Measurements from ENCODE around the gene PROX1. TPM values are rescaled to one million over a fixed set of nuclear protein-coding genes. Genes with fewer than 3 reads are reported as not detected.

Gene PROX1
- total and polyA plus RNA-seq, 2 of the 8 experiments (the other 6 are each of a cell fraction or from before 2014, with no cell fraction given) = 0.30 to 2.0 TPM

DNA sequence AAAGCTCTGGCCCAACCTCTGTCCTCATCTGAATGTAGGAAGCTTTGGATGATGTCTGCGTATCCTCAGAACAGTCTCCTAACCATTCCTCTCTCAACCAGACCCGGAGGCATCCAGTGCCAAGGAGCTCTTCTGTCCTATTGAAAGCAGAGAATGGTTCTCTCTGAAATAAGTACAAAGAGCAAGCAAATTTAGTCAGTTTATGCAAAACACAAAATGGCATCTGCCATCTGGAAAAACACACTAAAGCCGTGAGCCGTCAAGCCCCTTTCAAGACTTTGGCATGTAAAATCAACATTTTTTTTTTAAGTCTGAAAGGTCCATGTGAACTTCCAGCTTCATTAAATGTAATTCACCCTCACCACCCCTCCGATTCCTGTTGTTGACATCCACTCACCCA is 21.7 kb upstream of the PROX1 start:
- Histone ChIP-seq H3K79me2 (ENCODE audit: control insufficient read depth in 1 of 2, insufficient read depth in 2 of 2, low read length in 2 of 2) (no peaks in the 10 kb centered on the region), H3K9ac (replicated peaks in 1 of 4; ENCODE audit: extremely low read depth in 1 of 4, low read depth in 3 of 4, low read length in 3 of 4) (no peak overlapping the region), H2AK5ac (ENCODE audit: low read depth, low read length) (no peak overlapping the region), H3K27me3 (replicated peaks in 1 of 4; ENCODE audit: control insufficient read depth in 3 of 4, extremely low read depth in 1 of 4, insufficient read depth in 3 of 4, low read length in 3 of 4) (peaks cover 0 to 2% (median 0%) of the 10 kb centered on the region in 4 experiments; a peak in 1 of 7 replicates), H2BK12ac (ENCODE audit: low read depth, low read length) (no peak overlapping the region), H3K9me3 (ENCODE audit: insufficient read depth in 2 of 2, low read depth in 1 of 2, low read length in 1 of 2) (no peaks in the 10 kb centered on the region), H3K4ac (replicated peaks; ENCODE audit: insufficient read length, low read depth, low read length) (no peak overlapping the region), H3K56ac (replicated peaks; ENCODE audit: insufficient read length, low read depth, low read length) (no peak overlapping the region), H4K8ac (ENCODE audit: extremely low read depth, insufficient read depth, low read length) (no peak overlapping the region), H3K27ac (ENCODE audit: low read depth, low read length) (no peak overlapping the region), H3K23me2 (ENCODE audit: low read depth, low read length) (no peaks in the 10 kb centered on the region), H4K5ac (ENCODE audit: insufficient read length, low read depth, low read length) (no peak overlapping the region), H2BK120ac (replicated peaks; ENCODE audit: low read depth, low read length) (no peak overlapping the region), H2BK20ac (ENCODE audit: low read length) (no peak overlapping the region), H2AFZ (ENCODE audit: low read length) (no peak overlapping the region), H4K91ac (replicated peaks; ENCODE audit: insufficient read length, low read length) (no peak overlapping the region), H2BK15ac (ENCODE audit: low read length) (no peak overlapping the region), H3K14ac (ENCODE audit: insufficient read length) (no peak overlapping the region), H4K20me1 (replicated peaks in 1 of 2; ENCODE audit: control insufficient read depth in 1 of 2, insufficient read depth in 2 of 2, low read length in 2 of 2) (no peaks in the 10 kb centered on the region), H3K4me3 (ENCODE audit: extremely low read depth in 1 of 4, insufficient read depth in 2 of 4, low read depth in 3 of 4, low read length in 4 of 4) (no peak overlapping the region), H3K4me1 (replicated peaks in 1 of 4; ENCODE audit: control insufficient read depth in 3 of 4, insufficient read depth in 4 of 4, low read length in 3 of 4) (no peaks in the 10 kb centered on the region), H3K18ac (ENCODE audit: extremely low read depth, low read length) (no peak overlapping the region), H3K23ac (ENCODE audit: insufficient read length) (no peak overlapping the region), H2BK5ac (ENCODE audit: low read depth, low read length) (no peak overlapping the region), H3K36me3 (ENCODE audit: control insufficient read depth in 2 of 4, insufficient read depth in 4 of 4, low read length in 3 of 4) (no peaks in the 10 kb centered on the region), H3K79me1 (ENCODE audit: low read depth, low read length) (no peaks in the 10 kb centered on the region), H3K4me2 (ENCODE audit: insufficient read depth in 1 of 2, low read depth in 2 of 2, low read length in 2 of 2) (no peak overlapping the region)
- CTCF ChIA-PET (ENCODE audit: partially characterized antibody) = interaction anchor here (0.6 kb wide), 1 partner anchor 61 kb away, joined by 5 read pairs; no protein-coding TSS in a partner anchor
- 89% methylated on average over 5 of the region's 5 CpGs; no CpG with 5 or more reads in 1 of the 2 experiments for whole genome bisulfite sequencing, 2 experiments (ENCODE audit: extremely low coverage in 1 of 2, insufficient coverage in 1 of 2, insufficient read length in 1 of 2, insufficient replicate concordance in 2 of 2, low coverage in 1 of 2, low lambda C conversion rate in 2 of 2, missing lambda C conversion rate in 1 of 2)
- FAIRE-seq (no peak), DNase-seq (ENCODE audit: low read depth in 1 of 2, low spot score in 2 of 2) (no peak)
- TF ChIP-seq SP1 (IDR thresholded peaks at IDR 0.05; ENCODE audit: low read depth, low read length) (no peak), ZNF274 (IDR thresholded peaks at IDR 0.05; ENCODE audit: borderline replicate concordance, extremely low read depth, low read length) (no peak), SP4 (IDR thresholded peaks at IDR 0.05; ENCODE audit: low read length) (no peak), EZH2 (IDR thresholded peaks at IDR 0.05; ENCODE audit: low read depth, low read length, severe bottlenecking) (no peak), NANOG (IDR thresholded peaks at IDR 0.05; ENCODE audit: insufficient read depth, low read depth, low read length, poor library complexity, severe bottlenecking) (no peak), RNF2 (IDR thresholded peaks at IDR 0.05; ENCODE audit: borderline replicate concordance, low read depth, low read length, missing control alignments, poor library complexity, severe bottlenecking) (no peak)
- TF ChIP-seq, protein P1, sequence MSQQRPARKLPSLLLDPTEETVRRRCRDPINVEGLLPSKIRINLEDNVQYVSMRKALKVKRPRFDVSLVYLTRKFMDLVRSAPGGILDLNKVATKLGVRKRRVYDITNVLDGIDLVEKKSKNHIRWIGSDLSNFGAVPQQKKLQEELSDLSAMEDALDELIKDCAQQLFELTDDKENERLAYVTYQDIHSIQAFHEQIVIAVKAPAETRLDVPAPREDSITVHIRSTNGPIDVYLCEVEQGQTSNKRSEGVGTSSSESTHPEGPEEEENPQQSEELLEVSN (IDR thresholded peaks at IDR 0.05) = no peak
- POLR2A ChIA-PET (ENCODE audit: partially characterized antibody) = no interaction called here
